ENCODE data around the gene SAMMSON. TPM values are rescaled to one million over a fixed set of nuclear protein-coding genes. Genes with fewer than 3 reads are reported as not detected.

SAMMSON gene
- total and polyA plus RNA-seq, 4 donors: 0.12 TPM; not detected in 3

GRCh38 chr3:70078778-70079177, 79.2 kb downstream of the SAMMSON start:
- H3K36me3 ChIP-seq (ENCODE audit: control insufficient read depth in 4 of 4, insufficient read depth in 4 of 4, low read length in 4 of 4): no peaks in the 10 kb centered on the region
- no peak overlapping the region for H3K27ac ChIP-seq (ENCODE audit: low read depth in 1 of 2, low read length in 1 of 2)
- no peak overlapping the region for H3K4me3 ChIP-seq
- H3K9me3 ChIP-seq (ENCODE audit: control insufficient read depth in 4 of 4, insufficient read depth in 3 of 4, low read length in 3 of 4): peaks cover 0 to 4% (median 0%) of the 10 kb centered on the region in 4 donors
- TF ChIP-seq CTCF (IDR thresholded peaks at IDR 0.05; ENCODE audit: control extremely low read depth, extremely low read depth): no peak
- ATAC-seq (ENCODE audit: insufficient read depth, low FRiP score) (no peak), DNase-seq (peak in 2 of 3 donors; percentile 55 to 59)
- 81 to 86% methylated on average over 3 of the region's 3 CpGs for WGBS, 2 donors
- H3K4me1 ChIP-seq (ENCODE audit: control insufficient read depth in 5 of 5, insufficient read depth in 5 of 5, low read length in 5 of 5): peaks cover 0 to 5% (median 0%) of the 10 kb centered on the region in 5 donors
- H3K9ac ChIP-seq (ENCODE audit: insufficient read depth in 1 of 2, low read length in 2 of 2): no peak overlapping the region
- H3K27me3 ChIP-seq (ENCODE audit: control insufficient read depth in 3 of 3, insufficient read depth in 3 of 3, low read length in 2 of 3): peaks cover 0 to 4% (median 2%) of the 10 kb centered on the region in 3 donors

DNA sequence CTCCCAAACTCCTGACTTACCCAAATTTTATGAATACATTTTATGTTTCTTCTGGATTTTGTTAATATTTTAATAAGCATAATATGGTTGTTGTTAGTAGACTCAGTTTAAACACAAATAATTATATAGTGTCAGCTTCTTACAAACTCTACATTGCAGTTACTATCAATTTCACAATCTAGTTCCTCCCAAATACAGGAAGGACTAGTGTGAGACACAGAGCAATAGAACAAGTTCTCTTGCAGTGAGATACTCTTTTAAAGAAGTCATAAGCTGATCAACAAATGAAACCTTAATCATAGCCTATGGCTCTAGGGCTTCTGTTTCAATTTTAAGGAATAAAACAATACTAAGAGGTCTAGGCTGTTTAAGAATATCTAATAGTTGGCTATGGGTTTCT, 86.1 kb downstream of the SAMMSON start:
- TF ChIP-seq CTCF (IDR thresholded peaks at IDR 0.05; ENCODE audit: control extremely low read depth, extremely low read depth): no peak
- peaks cover 0 to 2% (median 0%) of the 10 kb centered on the region in 3 donors for H3K27me3 ChIP-seq (ENCODE audit: control insufficient read depth in 3 of 3, insufficient read depth in 3 of 3, low read length in 2 of 3)
- DNase-seq: no peak
- no peak overlapping the region for H3K4me3 ChIP-seq
- H3K9ac ChIP-seq (ENCODE audit: insufficient read depth in 1 of 2, low read length in 2 of 2): no peak overlapping the region
- no peaks in the 10 kb centered on the region for H3K4me1 ChIP-seq (ENCODE audit: control insufficient read depth in 5 of 5, insufficient read depth in 5 of 5, low read length in 5 of 5)
- H3K9me3 ChIP-seq (ENCODE audit: control insufficient read depth in 4 of 4, insufficient read depth in 3 of 4, low read length in 3 of 4): no peaks in the 10 kb centered on the region
- ATAC-seq (ENCODE audit: insufficient read depth, low FRiP score): no peak
- H3K27ac ChIP-seq (ENCODE audit: low read depth in 1 of 2, low read length in 1 of 2): no peak overlapping the region
- no peaks in the 10 kb centered on the region for H3K36me3 ChIP-seq (ENCODE audit: control insufficient read depth in 4 of 4, insufficient read depth in 4 of 4, low read length in 4 of 4)

DNA sequence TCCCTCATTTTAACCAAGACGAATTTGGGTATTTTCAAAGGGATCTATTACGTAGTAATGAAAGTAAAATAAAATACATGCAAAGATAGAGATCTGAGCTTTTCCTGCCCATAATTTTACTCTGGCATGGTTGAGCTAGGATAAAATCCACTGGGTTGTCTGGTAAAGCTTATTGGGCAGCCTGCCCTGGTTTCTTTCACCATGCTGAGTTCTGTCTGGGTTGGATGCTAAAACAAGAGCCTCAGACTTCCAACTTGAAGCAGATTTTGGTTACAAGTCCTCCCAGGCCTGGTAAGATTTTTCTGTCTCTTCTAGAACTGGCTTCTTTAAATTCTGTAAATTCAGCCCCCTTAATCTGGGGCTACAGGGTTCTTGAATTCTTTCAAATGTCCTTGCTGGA, 86.8 kb downstream of the SAMMSON start:
- Histone ChIP-seq H3K4me1 (ENCODE audit: control insufficient read depth in 5 of 5, insufficient read depth in 5 of 5, low read length in 5 of 5) (no peaks in the 10 kb centered on the region), H3K9me3 (ENCODE audit: control insufficient read depth in 4 of 4, insufficient read depth in 3 of 4, low read length in 3 of 4) (no peaks in the 10 kb centered on the region), H3K27me3 (ENCODE audit: control insufficient read depth in 3 of 3, insufficient read depth in 3 of 3, low read length in 2 of 3) (peaks cover 0 to 2% (median 0%) of the 10 kb centered on the region in 3 donors), H3K4me3 (no peak overlapping the region), H3K9ac (ENCODE audit: insufficient read depth in 1 of 2, low read length in 2 of 2) (no peak overlapping the region), H3K27ac (ENCODE audit: low read depth in 1 of 2, low read length in 1 of 2) (no peak overlapping the region), H3K36me3 (ENCODE audit: control insufficient read depth in 4 of 4, insufficient read depth in 4 of 4, low read length in 4 of 4) (no peaks in the 10 kb centered on the region)
- no peak for TF ChIP-seq CTCF (IDR thresholded peaks at IDR 0.05; ENCODE audit: control extremely low read depth, extremely low read depth)
- WGBS, 2 donors: 69 to 83% methylated on average over 2 of the region's 2 CpGs
- ATAC-seq (ENCODE audit: insufficient read depth, low FRiP score): no peak
- no peak for DNase-seq

DNA sequence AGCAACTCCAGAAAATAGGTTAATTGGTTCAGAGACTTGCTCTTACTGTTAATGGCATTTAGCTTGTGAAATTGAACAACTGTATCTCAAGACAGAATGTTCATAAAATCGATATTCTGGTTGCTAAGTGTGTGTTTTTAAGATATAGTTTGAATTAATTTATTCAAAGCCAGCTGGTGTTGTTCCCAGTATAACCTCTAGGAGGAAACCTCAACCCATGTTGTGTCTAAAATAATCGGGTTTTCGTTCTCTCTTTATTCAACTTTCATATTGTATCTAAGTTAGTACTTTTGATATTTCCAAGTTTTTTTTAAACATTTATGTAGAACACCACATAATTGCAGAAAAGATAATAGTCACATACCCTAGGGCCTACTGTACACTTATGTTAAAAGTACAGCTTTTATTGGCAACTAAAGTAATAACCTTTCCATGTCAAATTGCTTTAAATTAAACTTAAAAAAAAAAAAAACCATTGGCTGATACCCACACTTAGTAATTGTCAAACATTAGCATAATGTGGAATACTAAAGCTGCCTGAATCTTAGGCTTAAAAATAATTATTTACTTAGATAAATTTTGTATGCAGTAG, 90.9 kb downstream of the SAMMSON start:
- peak; percentile 19 for TF ChIP-seq CTCF (IDR thresholded peaks at IDR 0.05; ENCODE audit: control extremely low read depth, extremely low read depth)
- no peaks in the 10 kb centered on the region for H3K36me3 ChIP-seq (ENCODE audit: control insufficient read depth in 4 of 4, insufficient read depth in 4 of 4, low read length in 4 of 4)
- H3K4me1 ChIP-seq (ENCODE audit: control insufficient read depth in 5 of 5, insufficient read depth in 5 of 5, low read length in 5 of 5): no peaks in the 10 kb centered on the region
- no peak for ATAC-seq (ENCODE audit: insufficient read depth, low FRiP score)
- H3K27me3 ChIP-seq (ENCODE audit: control insufficient read depth in 3 of 3, insufficient read depth in 3 of 3, low read length in 2 of 3): no peaks in the 10 kb centered on the region
- H3K9me3 ChIP-seq (ENCODE audit: control insufficient read depth in 4 of 4, insufficient read depth in 3 of 4, low read length in 3 of 4): no peaks in the 10 kb centered on the region
- DNase-seq: peak in 2 of 3 donors; percentile 48 to 58
- no peak overlapping the region for H3K27ac ChIP-seq (ENCODE audit: low read depth in 1 of 2, low read length in 1 of 2)
- WGBS, 2 donors: 15 to 31% methylated on average over 3 of the region's 3 CpGs
- H3K4me3 ChIP-seq: no peak overlapping the region
- H3K9ac ChIP-seq (ENCODE audit: insufficient read depth in 1 of 2, low read length in 2 of 2): no peak overlapping the region
